HUES64 (cell line): ENCODE measurements around the gene TBX6. TPM values are rescaled to one million over a fixed set of nuclear protein-coding genes. Genes with fewer than 3 reads are reported as not detected.
"Not testable (repeated sequence)": the region's sequence is repeated elsewhere in the genome, so short reads cannot be mapped to it uniquely, and the experiment has no call there.

Experiments
- H3K27ac ChIP-seq: 2 replicates; pipeline ENCODE4 v1.7.0; 2013; ENCODE audit warnings: low read depth, low read length, inconsistent platforms
- H3K27me3 ChIP-seq: 2 replicates; pipeline ENCODE4 v1.6.1; 2013; ENCODE audit warnings: mild to moderate bottlenecking, low read length; ENCODE audit not compliant: insufficient read depth
- H3K36me3 ChIP-seq: 2 replicates; pipeline ENCODE4 v1.6.1; 2013; ENCODE audit warnings: mild to moderate bottlenecking, low read length; ENCODE audit not compliant: insufficient read depth
- H3K4me1 ChIP-seq: 2 replicates; pipeline ENCODE4 v1.6.1; 2013; ENCODE audit warnings: mild to moderate bottlenecking, low read length, moderate library complexity; ENCODE audit not compliant: insufficient read depth
- H3K4me3 ChIP-seq: 2 replicates; pipeline ENCODE4 v1.5.1; 2013; ENCODE audit warnings: mild to moderate bottlenecking, low read length, moderate library complexity
- H3K9ac ChIP-seq: 2 replicates; pipeline ENCODE4 v1.6.1; 2013; ENCODE audit warnings: mild to moderate bottlenecking, low read depth, low read length
- H3K9me3 ChIP-seq: 2 replicates; pipeline ENCODE4 v1.6.1; 2013; ENCODE audit warnings: low read depth, low read length; ENCODE audit not compliant: insufficient read depth
- WGBS: fragments of 150-250, 120-280 bp; methylation state at CpG from one replicate; pipeline ENCODE4 v1.1.7; 2013; ENCODE audit warnings: missing lambda C conversion rate; 5-methylcytosine and 5-hydroxymethylcytosine counted together
- polyA plus RNA-seq, 2 experiments: library from polyadenylated mRNA; stranded (reverse); fragments of 50-300 nt; gene quantifications; one replicate each; pipeline ENCODE4 v1.2.3, GENCODE V29; 2013

TBX6 gene
- polyA plus RNA-seq (2013, experiment 1 of 2): 3.1 TPM
- 3.2 TPM for polyA plus RNA-seq (2013, experiment 2 of 2)

- Histone ChIP-seq H3K9ac (peak within 1 kb of the TSS; percentile 72), H3K9me3 (peaks cover 2% of the 10 kb centered on the region; the same call in 1 of the 2 replicates), H3K27me3 (no peaks in the 10 kb centered on the region), H3K36me3 (peaks cover 6% of the 10 kb centered on the region), H3K27ac (peak within 1 kb of the TSS; percentile 70; the same call in 1 of the 2 replicates), H3K4me3 (peak within 1 kb of the TSS; percentile 73), H3K4me1 (peaks cover 7% of the 10 kb centered on the region; the same call in 1 of the 2 replicates)
- 1% methylated on average over 76 of the region's 76 CpGs for WGBS
These were observed at the start of gene TBX6 for GRCh38 chr16:30091474-30092372. TBX6 (minus strand) TSS chr16:30091924; CDS start chr16:30091193, 731 bp downstream.

DNA sequence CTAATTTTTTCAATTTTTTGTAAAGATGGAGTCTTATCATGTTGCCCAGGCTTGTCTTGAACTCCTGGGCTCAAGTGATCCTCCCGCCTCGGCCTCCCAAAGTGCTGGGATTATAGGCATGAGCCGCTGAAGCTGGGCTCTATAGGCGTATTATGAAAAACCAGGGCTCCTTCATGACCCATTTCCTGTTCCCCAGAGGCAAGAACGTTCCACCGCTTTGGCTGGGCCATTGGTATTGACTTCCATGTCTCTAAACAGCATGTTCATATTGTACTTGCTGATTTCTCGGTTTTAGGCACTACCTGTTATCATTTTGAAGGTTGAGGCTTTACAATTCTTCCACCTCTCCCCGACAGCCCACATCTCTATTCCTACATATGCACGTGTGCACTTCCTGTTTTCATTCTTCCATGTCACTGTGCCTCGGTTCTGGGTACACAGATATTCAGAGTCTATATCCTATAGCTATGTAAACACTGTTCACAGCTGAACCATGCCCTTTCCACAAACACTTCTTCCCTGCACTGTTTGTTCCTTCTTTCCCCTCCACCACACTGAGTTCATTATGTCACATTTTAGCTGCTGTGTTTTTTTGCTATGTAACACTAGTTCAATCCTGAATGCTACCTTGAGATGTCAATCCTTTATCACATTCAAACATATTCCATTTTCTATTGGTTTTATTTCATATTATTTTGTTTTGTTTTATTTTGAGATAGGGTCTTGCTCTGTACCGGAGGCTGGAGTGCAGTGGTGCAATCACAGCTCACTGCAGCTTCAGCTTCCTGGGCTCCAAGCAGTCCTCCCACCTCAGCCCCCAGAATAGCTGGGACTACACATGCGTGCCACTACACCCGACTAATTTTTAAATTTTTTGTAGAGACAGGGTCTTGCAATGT lies 48.1 kb upstream of the TBX6 start:
- Histone ChIP-seq H3K9ac (no peak overlapping the region), H3K27me3 (no peaks in the 10 kb centered on the region), H3K27ac (no peak overlapping the region), H3K4me3 (no peak overlapping the region), H3K9me3 (no peaks in the 10 kb centered on the region), H3K36me3 (no peaks in the 10 kb centered on the region), H3K4me1 (no peaks in the 10 kb centered on the region)
- 86% methylated on average over 13 of the region's 13 CpGs for WGBS

- Histone ChIP-seq H3K27ac (no peak overlapping the region), H3K4me3 (no peak overlapping the region), H3K9me3 (no peaks in the 10 kb centered on the region), H3K9ac (no peak overlapping the region), H3K27me3 (no peaks in the 10 kb centered on the region), H3K36me3 (no peaks in the 10 kb centered on the region), H3K4me1 (no peaks in the 10 kb centered on the region)
- 84% methylated on average over 8 of the region's 8 CpGs for WGBS
These were observed 46.2 kb upstream of the TBX6 start for GRCh38 chr16:30137897-30138296.

GRCh38 chr16:30136971-30137605 lies 45.4 kb upstream of the TBX6 start:
- no peaks in the 10 kb centered on the region for H3K9me3 ChIP-seq
- H3K9ac ChIP-seq: no peak overlapping the region
- H3K27ac ChIP-seq: no peak overlapping the region
- H3K4me3 ChIP-seq: no peak overlapping the region
- H3K27me3 ChIP-seq: no peaks in the 10 kb centered on the region
- H3K4me1 ChIP-seq: no peaks in the 10 kb centered on the region
- H3K36me3 ChIP-seq: no peaks in the 10 kb centered on the region
- 95% methylated on average over 11 of the region's 11 CpGs for WGBS

GRCh38 chr16:30132591-30132990 lies 40.9 kb upstream of the TBX6 start:
- Histone ChIP-seq H3K27ac (no peak overlapping the region), H3K9me3 (no peaks in the 10 kb centered on the region), H3K9ac (no peak overlapping the region), H3K4me3 (no peak overlapping the region), H3K27me3 (no peaks in the 10 kb centered on the region), H3K4me1 (no peaks in the 10 kb centered on the region), H3K36me3 (no peaks in the 10 kb centered on the region)
- 97% methylated on average over 3 of the region's 3 CpGs for WGBS

GRCh38 chr16:30131869-30132475 lies 40.2 kb upstream of the TBX6 start:
- no peaks in the 10 kb centered on the region for H3K36me3 ChIP-seq
- H3K9ac ChIP-seq: no peak overlapping the region
- H3K27me3 ChIP-seq: no peaks in the 10 kb centered on the region
- 93% methylated on average over 4 of the region's 4 CpGs for WGBS
- no peaks in the 10 kb centered on the region for H3K9me3 ChIP-seq
- no peaks in the 10 kb centered on the region for H3K4me1 ChIP-seq
- no peak overlapping the region for H3K4me3 ChIP-seq
- H3K27ac ChIP-seq: no peak overlapping the region

DNA sequence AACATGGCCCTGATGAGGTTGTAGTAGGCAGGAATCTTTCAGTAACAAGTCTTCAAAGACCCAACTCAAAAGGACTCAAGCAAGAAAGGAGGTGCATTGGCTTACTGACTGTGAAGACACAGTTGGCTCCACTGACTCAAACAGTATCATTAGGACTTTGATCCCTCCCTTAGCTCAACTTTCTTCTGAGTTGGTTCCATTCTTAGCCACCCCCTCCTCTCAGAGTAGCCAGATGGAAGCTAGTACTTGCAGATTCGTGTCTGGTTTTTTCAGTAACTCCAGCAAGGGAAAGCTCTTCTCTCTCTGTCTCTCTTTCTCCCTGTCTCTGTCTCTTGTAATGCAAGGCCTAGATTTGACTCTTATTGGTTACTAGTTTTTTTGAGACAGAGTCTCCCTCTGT lies 36.3 kb upstream of the TBX6 start:
- no peaks in the 10 kb centered on the region for H3K36me3 ChIP-seq
- H3K4me3 ChIP-seq: no peak overlapping the region
- WGBS: 92% methylated on average over 1 of the region's 1 CpG
- H3K9ac ChIP-seq: no peak overlapping the region
- no peaks in the 10 kb centered on the region for H3K4me1 ChIP-seq
- no peak overlapping the region for H3K27ac ChIP-seq
- no peaks in the 10 kb centered on the region for H3K27me3 ChIP-seq
- no peaks in the 10 kb centered on the region for H3K9me3 ChIP-seq

DNA sequence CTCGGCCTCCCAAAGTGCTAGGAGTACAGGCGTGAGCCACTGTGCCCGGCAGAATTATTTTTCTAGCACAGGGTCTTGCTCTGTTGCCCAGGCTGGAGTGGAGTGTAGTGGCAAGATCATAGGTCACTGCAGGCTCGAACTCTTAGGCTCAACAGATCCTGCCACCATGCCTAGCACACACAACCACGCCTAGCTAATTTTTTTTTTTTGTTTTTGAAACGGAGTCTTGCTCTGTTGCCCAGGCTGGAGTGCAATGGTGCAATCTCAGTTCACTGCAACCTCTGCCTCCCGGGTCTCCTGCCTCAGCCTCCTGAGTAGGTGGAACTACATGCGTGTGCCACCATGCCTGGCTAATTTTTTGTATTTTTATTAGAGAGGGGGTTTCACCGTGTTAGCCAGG lies 34.0 kb upstream of the TBX6 start:
- H3K4me1 ChIP-seq, H3K27me3 ChIP-seq, H3K27ac ChIP-seq, H3K9ac ChIP-seq, H3K4me3 ChIP-seq, H3K36me3 ChIP-seq, H3K9me3 ChIP-seq: not testable (repeated sequence)
- 94% methylated on average over 9 of the region's 9 CpGs for WGBS

- H3K27me3 ChIP-seq: no peaks in the 10 kb centered on the region
- H3K9me3 ChIP-seq: no peaks in the 10 kb centered on the region
- WGBS: 96% methylated on average over 4 of the region's 4 CpGs
- no peaks in the 10 kb centered on the region; the same call in 1 of the 2 replicates for H3K36me3 ChIP-seq
- H3K27ac ChIP-seq: no peak overlapping the region
- no peaks in the 10 kb centered on the region for H3K4me1 ChIP-seq
- no peak overlapping the region for H3K4me3 ChIP-seq
- H3K9ac ChIP-seq: no peak overlapping the region
These were observed 33.3 kb upstream of the TBX6 start for GRCh38 chr16:30124985-30125379.

DNA sequence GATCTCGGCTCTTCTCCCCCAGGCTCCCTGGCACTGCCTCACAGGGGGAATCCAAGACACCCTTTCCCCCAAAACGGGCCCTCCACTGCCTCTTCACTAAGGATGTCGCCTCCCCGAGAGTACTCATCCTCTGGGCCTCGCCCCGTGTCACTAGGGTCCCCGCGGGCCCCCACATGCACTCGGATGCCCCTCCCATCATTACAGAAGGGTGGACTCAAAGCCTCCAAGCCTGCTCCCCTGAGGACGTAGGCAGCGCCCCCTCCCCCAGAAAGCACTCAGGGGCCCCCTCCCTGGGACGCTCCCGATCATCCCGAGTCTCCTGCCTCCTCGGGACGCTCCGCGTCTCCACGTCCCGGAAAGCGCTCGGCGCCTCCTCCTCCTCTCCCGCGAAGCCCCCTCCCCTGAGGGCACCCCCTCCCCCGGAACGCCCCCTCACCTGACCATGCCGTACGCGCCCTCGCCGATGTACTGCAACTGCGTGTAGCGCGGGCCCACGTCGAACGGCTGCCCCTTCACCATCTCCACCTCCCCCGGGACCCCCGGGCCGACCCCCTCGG lies 31.0 kb upstream of the TBX6 start:
- Histone ChIP-seq H3K27me3 (no peaks in the 10 kb centered on the region), H3K36me3 (peaks cover 15% of the 10 kb centered on the region), H3K9ac (peak overlapping the region; percentile 51), H3K4me1 (no peaks in the 10 kb centered on the region), H3K9me3 (no peaks in the 10 kb centered on the region), H3K27ac (no peak overlapping the region), H3K4me3 (peak overlapping the region; percentile 79)
- 2% methylated on average over 41 of the region's 42 CpGs for WGBS
